T-cell (primary cell): ENCODE measurements around the gene RNASE2. TPM values are rescaled to one million over a fixed set of nuclear protein-coding genes. Genes with fewer than 3 reads are reported as not detected.
"Not testable (repeated sequence)": the region's sequence is repeated elsewhere in the genome, so short reads cannot be mapped to it uniquely, and the experiment has no call there.

ENCODE experiments used
- ATAC-seq, 4 experiments: fragments of 200-7000 bp in 3 of 4; fragments of 150-1000 bp in 1 of 4; cut with Tn5 transposase; replicated peaks in 1 of 4; 1 replicate in 3 of 4; 2 replicates in 1 of 4; pipeline ENCODE4 v1.10.0; 2021; ENCODE audit warnings: moderate library complexity in 3 of 4, mild to moderate bottlenecking in 2 of 4, moderate number of reproducible peaks in 1 of 4
- CTCF ChIA-PET, 2 donors: fragments of 300-600 bp; sonication (Branson Sonifier 250); formaldehyde crosslinking; loops; one replicate each; lab custom pipeline; 2022; ENCODE audit warnings: antibody characterized with exemption in 2 of 2; lab: Charles Lee
- POLR2A ChIA-PET, 2 donors: fragments of 300-600 bp; sonication (Branson Sonifier 250); formaldehyde crosslinking; loops; one replicate each; lab custom pipeline; 2022; ENCODE audit warnings: antibody characterized with exemption in 2 of 2; lab: Charles Lee
- DNase-seq, 35 experiments: peaks; one replicate each; pipeline versions ENCODE4 v3.0.0 to v3.0.0-alpha.2; 2013 to 2023
- H3K27ac ChIP-seq: one replicate; pipeline ENCODE4 v1.5.1; 2013; ENCODE audit warnings: low read length
- H3K27me3 ChIP-seq, 2 experiments: replicated peaks in 1 of 2; 1 replicate in 1 of 2; 2 replicates in 1 of 2; pipeline versions ENCODE4 v1.6.1 to v1.7.0; 2013; ENCODE audit warnings: low read length in 1 of 2, mixed read lengths in 1 of 2; ENCODE audit not compliant: control insufficient read depth in 2 of 2, insufficient read depth in 2 of 2; ENCODE audit errors: extremely low read depth in 1 of 2
- H3K36me3 ChIP-seq, 2 donors: 1 replicate in 1 of 2; 2 replicates in 1 of 2; pipeline versions ENCODE4 v1.6.1 to v1.7.0; 2013; ENCODE audit warnings: low read length in 1 of 2; ENCODE audit not compliant: control insufficient read depth in 2 of 2, insufficient read depth in 1 of 2; ENCODE audit errors: extremely low read depth in 1 of 2
- H3K4me1 ChIP-seq, 2 experiments: 1 replicate in 1 of 2; 2 replicates in 1 of 2; pipeline versions ENCODE4 v1.6.1 to v1.7.0; 2013; ENCODE audit warnings: low read length in 2 of 2, mixed read lengths in 1 of 2; ENCODE audit not compliant: insufficient read depth in 2 of 2, control insufficient read depth in 1 of 2; ENCODE audit errors: extremely low read depth in 1 of 2
- H3K4me3 ChIP-seq, 2 donors: 1 replicate in 1 of 2; 2 replicates in 1 of 2; pipeline versions ENCODE4 v1.5.1 to v1.7.0; 2013; ENCODE audit warnings: mild to moderate bottlenecking in 2 of 2, low read length in 1 of 2, moderate library complexity in 1 of 2; ENCODE audit not compliant: control insufficient read depth in 1 of 2; ENCODE audit errors: extremely low read depth in 1 of 2
- H3K9me3 ChIP-seq: 2 replicates; pipeline ENCODE4 v1.7.0; 2013
- H3K27ac Mint-ChIP-seq, 2 donors: one replicate each; pipeline ENCODE4 v1.8.0; 2020 to 2021; ENCODE audit warnings: mild to moderate bottlenecking in 2 of 2, mixed read lengths in 2 of 2
- H3K27me3 Mint-ChIP-seq, 2 donors: one replicate each; pipeline ENCODE4 v1.8.0; 2021 to 2022; ENCODE audit warnings: mixed read lengths in 2 of 2
- H3K36me3 Mint-ChIP-seq: one replicate; pipeline ENCODE4 v1.8.0; 2021; ENCODE audit warnings: mixed read lengths
- H3K4me1 Mint-ChIP-seq, 3 donors: one replicate each; pipeline ENCODE4 v1.8.0; 2020 to 2022; ENCODE audit warnings: mixed read lengths in 3 of 3, mild to moderate bottlenecking in 1 of 3
- H3K4me3 Mint-ChIP-seq, 3 donors: one replicate each; pipeline ENCODE4 v1.8.0; 2020 to 2022; ENCODE audit warnings: mild to moderate bottlenecking in 3 of 3, mixed read lengths in 3 of 3, moderate library complexity in 3 of 3
- H3K9me3 Mint-ChIP-seq, 3 donors: one replicate each; pipeline ENCODE4 v1.8.0; 2020 to 2022; ENCODE audit warnings: mixed read lengths in 3 of 3
- WGBS: methylation state at CpG from one replicate; pipeline ENCODE4 v1.1.5; 2013; ENCODE audit warnings: missing lambda C conversion rate; ENCODE audit not compliant: insufficient coverage; 5-methylcytosine and 5-hydroxymethylcytosine counted together
- total RNA-seq, 35 experiments: library from RNA in 6 of 35; stranded (reverse) in 6 of 35; fragments of 120-200 nt in 1 of 35; gene quantifications; one replicate each; pipeline versions ENCODE4 v1.2.1 to v1.2.4 and lab custom pipeline; 2013 to 2026

Gene RNASE2
- total RNA-seq, 5 donors from 2014 or later (not counting 1 experiment from before 2014, with no cell fraction given): not detected

GRCh38 chr14:20958946-20959345 is 3.7 kb downstream of the RNASE2 start:
- H3K4me3 Mint-ChIP-seq, H3K9me3 ChIP-seq, H3K27ac Mint-ChIP-seq, H3K36me3 ChIP-seq, ATAC-seq, DNase-seq, H3K9me3 Mint-ChIP-seq, H3K4me3 ChIP-seq, H3K36me3 Mint-ChIP-seq, H3K4me1 ChIP-seq, H3K27ac ChIP-seq, POLR2A ChIA-PET: not testable (repeated sequence)
- H3K4me1 Mint-ChIP-seq: peaks cover 23 to 26% (median 24%) of the 10 kb centered on the region in 3 donors
- peaks cover 0 to 18% of the 10 kb centered on the region in 2 experiments for H3K27me3 ChIP-seq
- CTCF ChIA-PET: interaction anchor here (1.4 to 2.8 kb wide), 3 partner anchors 12 to 15 kb away, joined by 3 to 17 read pairs (median 6); no protein-coding TSS in a partner anchor
- H3K27me3 Mint-ChIP-seq: peaks cover 18 to 28% of the 10 kb centered on the region in 2 donors

DNA sequence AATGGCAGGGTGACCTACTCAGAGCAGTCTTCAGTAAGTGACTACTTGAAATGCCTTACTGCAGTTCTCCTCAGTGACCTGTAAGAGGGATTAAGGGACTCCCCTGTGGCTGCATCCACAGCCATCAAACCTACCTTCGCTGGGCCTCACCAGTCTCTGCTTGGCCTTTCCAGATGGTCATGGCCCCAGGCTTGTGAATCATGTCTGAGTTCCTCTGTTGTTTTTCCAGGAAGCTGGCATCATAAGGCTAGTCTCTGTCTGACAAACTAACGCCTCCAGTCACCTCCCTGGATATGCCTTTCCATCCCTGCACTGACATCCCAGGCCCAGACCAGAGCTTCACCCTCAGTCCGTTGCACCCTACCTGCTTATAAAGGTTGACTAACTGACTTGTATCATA is 14.0 kb downstream of the RNASE2 start:
- CTCF ChIA-PET: interaction anchor here in 1 of 2 donors (0.6 kb wide), 1 partner anchor 322 kb away, joined by 3 read pairs; no protein-coding TSS in a partner anchor
- peaks cover 31 to 58% of the 10 kb centered on the region in 2 donors for H3K27me3 Mint-ChIP-seq
- 88% methylated on average over 1 of the region's 3 CpGs for WGBS

DNA sequence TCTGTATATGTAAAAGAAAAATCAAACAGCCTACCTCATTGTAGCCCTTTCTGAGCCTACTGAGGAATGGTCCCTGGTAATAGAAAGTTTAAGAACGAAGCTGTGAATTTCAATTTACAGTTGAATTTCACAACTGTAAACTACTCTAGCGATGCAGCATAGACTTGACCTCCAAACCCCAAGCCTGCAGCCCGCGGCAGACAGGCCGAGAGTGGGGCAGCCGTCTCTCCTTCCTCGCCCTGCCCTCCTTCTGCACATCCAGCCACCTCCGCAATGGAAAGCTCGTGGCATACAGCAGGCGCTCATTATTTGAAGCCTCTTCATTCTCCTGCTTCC is 15.3 kb downstream of the RNASE2 start:
- peaks cover 0 to 12% of the 10 kb centered on the region in 2 experiments for H3K4me1 ChIP-seq
- Mint-ChIP-seq H3K27ac (no peak overlapping the region), H3K4me3 (peak overlapping the region; percentile 84 to 90 (median 87)), H3K4me1 (peaks cover 11 to 13% (median 12%) of the 10 kb centered on the region in 3 donors), H3K9me3 (no peaks in the 10 kb centered on the region), H3K27me3 (peaks cover 27 to 47% of the 10 kb centered on the region in 2 donors), H3K36me3 (no peaks in the 10 kb centered on the region)
- H3K27ac ChIP-seq: no peak overlapping the region
- H3K9me3 ChIP-seq: no peaks in the 10 kb centered on the region
- peak overlapping the region; percentile 68 to 81 for H3K4me3 ChIP-seq
- H3K36me3 ChIP-seq: no peaks in the 10 kb centered on the region
- DNase-seq (no peak), ATAC-seq (peak; percentile 1 to 8 (median 2))
- 14% methylated on average over 5 of the region's 10 CpGs for WGBS
- peaks cover 2 to 17% of the 10 kb centered on the region in 2 experiments for H3K27me3 ChIP-seq
- ChIA-PET POLR2A (no interaction called here), CTCF (interaction anchor here (0.6 to 2.5 kb wide), 22 partner anchors 10 to 643 kb away, joined by 3 to 19 read pairs (median 4); no protein-coding TSS in a partner anchor)

More for the DNA sequence above, 14.0 kb downstream of the RNASE2 start:
- peaks cover 0 to 12% of the 10 kb centered on the region in 2 experiments for H3K4me1 ChIP-seq
- Mint-ChIP-seq H3K9me3 (no peaks in the 10 kb centered on the region), H3K4me3 (no peak overlapping the region), H3K36me3 (no peaks in the 10 kb centered on the region), H3K27ac (no peak overlapping the region), H3K4me1 (peaks cover 11 to 13% (median 12%) of the 10 kb centered on the region in 3 donors)
- DNase-seq (no peak), ATAC-seq (no peak)
- no peak overlapping the region for H3K27ac ChIP-seq
- no peak overlapping the region for H3K4me3 ChIP-seq
- no peaks in the 10 kb centered on the region for H3K36me3 ChIP-seq
- no peaks in the 10 kb centered on the region for H3K9me3 ChIP-seq
- POLR2A ChIA-PET: no interaction called here
- H3K27me3 ChIP-seq: peaks cover 2 to 23% of the 10 kb centered on the region in 2 experiments

DNA sequence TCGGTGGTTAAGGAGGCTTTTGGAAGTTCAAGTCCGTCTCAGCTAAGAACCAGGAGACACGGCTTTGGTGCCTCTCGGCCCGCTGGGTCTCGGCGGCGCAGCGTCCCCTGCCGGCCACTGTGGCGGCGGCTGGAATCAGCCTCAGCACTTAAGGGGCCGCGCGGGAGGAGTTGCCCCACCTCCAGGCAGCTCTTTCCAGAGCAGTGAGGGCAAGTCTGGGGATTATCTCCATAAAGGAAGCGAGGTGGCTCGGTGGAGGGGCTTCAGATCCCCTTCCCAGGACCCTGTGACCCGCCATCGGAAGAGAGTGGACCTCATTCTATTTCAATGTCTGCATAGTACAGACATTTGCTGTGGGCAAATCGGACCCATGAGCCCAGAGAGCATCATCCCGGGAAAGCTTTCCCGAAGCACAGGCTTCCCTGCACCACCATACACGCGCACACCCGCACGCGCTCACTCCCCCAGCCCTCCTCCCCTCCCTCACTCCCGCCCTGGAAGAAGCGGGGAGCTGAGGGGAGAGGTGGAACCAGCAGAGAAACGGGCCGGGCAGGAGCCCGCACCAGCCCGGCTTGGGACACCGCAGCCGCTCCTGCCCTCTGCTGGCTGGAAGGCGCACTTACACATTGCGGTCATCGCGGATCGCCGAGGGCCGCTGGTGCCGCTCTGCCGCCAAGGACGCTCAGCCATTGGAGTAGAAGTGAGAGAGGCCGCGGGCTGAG is 15.9 kb downstream of the RNASE2 start:
- H3K36me3 ChIP-seq: no peaks in the 10 kb centered on the region
- H3K27me3 ChIP-seq: peaks cover 2 to 17% of the 10 kb centered on the region in 2 experiments
- H3K27ac Mint-ChIP-seq: peak overlapping the region; percentile 22 to 34
- H3K4me1 Mint-ChIP-seq: peaks cover 11 to 13% (median 12%) of the 10 kb centered on the region in 3 donors
- DNase-seq (peak; percentile 39 to 85 (median 66)), ATAC-seq (peak; percentile 88 to 95 (median 92))
- H3K9me3 Mint-ChIP-seq: no peaks in the 10 kb centered on the region
- peaks cover 0 to 12% of the 10 kb centered on the region in 2 experiments for H3K4me1 ChIP-seq
- H3K27ac ChIP-seq: no peak overlapping the region
- no peaks in the 10 kb centered on the region for H3K36me3 Mint-ChIP-seq
- POLR2A ChIA-PET: interaction anchor here (0.6 kb wide), 2 partner anchors 11 to 257 kb away, joined by 3 to 5 read pairs; no protein-coding TSS in a partner anchor
- CTCF ChIA-PET: interaction anchor here (0.7 to 2.5 kb wide), 26 partner anchors 10 to 643 kb away, joined by 3 to 19 read pairs (median 4); no protein-coding TSS in a partner anchor
- under 1% methylated on average over 33 of the region's 47 CpGs for WGBS
- H3K4me3 Mint-ChIP-seq: peak overlapping the region; percentile 84 to 90 (median 87)
- H3K27me3 Mint-ChIP-seq: peaks cover 27 to 47% of the 10 kb centered on the region in 2 donors
- no peaks in the 10 kb centered on the region for H3K9me3 ChIP-seq
- peak overlapping the region; percentile 68 to 81 for H3K4me3 ChIP-seq

GRCh38 chr14:20971705-20972021 is 16.4 kb downstream of the RNASE2 start:
- POLR2A ChIA-PET: interaction anchor here (0.6 kb wide), 3 partner anchors 10 to 778 kb away, joined by 3 to 5 read pairs (median 4); no protein-coding TSS in a partner anchor
- Mint-ChIP-seq H3K27ac (peak overlapping the region in 1 of 2 donors; percentile 34), H3K9me3 (no peaks in the 10 kb centered on the region), H3K4me1 (peaks cover 11 to 13% (median 12%) of the 10 kb centered on the region in 3 donors), H3K4me3 (peak overlapping the region; percentile 84 to 90 (median 87)), H3K27me3 (peaks cover 27 to 47% of the 10 kb centered on the region in 2 donors), H3K36me3 (no peaks in the 10 kb centered on the region)
- H3K36me3 ChIP-seq: no peaks in the 10 kb centered on the region
- no peaks in the 10 kb centered on the region for H3K9me3 ChIP-seq
- peaks cover 0 to 12% of the 10 kb centered on the region in 2 experiments for H3K4me1 ChIP-seq
- ATAC-seq (peak in 3 of 4 experiments; percentile 14 to 36 (median 27)), DNase-seq (no peak)
- no peak overlapping the region for H3K27ac ChIP-seq
- H3K27me3 ChIP-seq: peaks cover 2 to 17% of the 10 kb centered on the region in 2 experiments
- H3K4me3 ChIP-seq: peak overlapping the region; percentile 68 to 81
- CTCF ChIA-PET: interaction anchor here (0.5 to 2.5 kb wide), 19 partner anchors 11 to 644 kb away, joined by 3 to 19 read pairs (median 5); no protein-coding TSS in a partner anchor
- 4% methylated on average over 6 of the region's 8 CpGs for WGBS

- Histone ChIP-seq H3K36me3 (no peaks in the 10 kb centered on the region), H3K4me1 (peaks cover 0 to 12% of the 10 kb centered on the region in 2 experiments), H3K4me3 (no peak overlapping the region), H3K27ac (no peak overlapping the region), H3K9me3 (no peaks in the 10 kb centered on the region), H3K27me3 (peaks cover 2 to 15% of the 10 kb centered on the region in 2 experiments)
- no peaks in the 10 kb centered on the region for H3K36me3 Mint-ChIP-seq
- ChIA-PET POLR2A (no interaction called here), CTCF (interaction anchor here (0.6 to 2.4 kb wide), 5 partner anchors 13 to 273 kb away, joined by 3 to 6 read pairs (median 5); no protein-coding TSS in a partner anchor)
- H3K4me1 Mint-ChIP-seq: peaks cover 11 to 13% (median 12%) of the 10 kb centered on the region in 3 donors
- peaks cover 16 to 29% of the 10 kb centered on the region in 2 donors for H3K27me3 Mint-ChIP-seq
- ATAC-seq (no peak), DNase-seq (no peak)
- H3K27ac Mint-ChIP-seq: no peak overlapping the region
- no peak overlapping the region for H3K4me3 Mint-ChIP-seq
- WGBS: 88% methylated on average over 2 of the region's 3 CpGs
- no peaks in the 10 kb centered on the region for H3K9me3 Mint-ChIP-seq
These were observed 18.2 kb downstream of the RNASE2 start for GRCh38 chr14:20973501-20973900.
